ENCODE data around the gene AMER3. TPM values are rescaled to one million over a fixed set of nuclear protein-coding genes. Genes with fewer than 3 reads are reported as not detected.

AMER3 gene
- total RNA-seq, 2 experiments from 2014 or later = not detected

- Histone ChIP-seq H3K27ac (ENCODE audit: low read depth in 1 of 2, low read length in 2 of 2) (no peak overlapping the region), H3K9me3 (ENCODE audit: control insufficient read depth in 1 of 2, insufficient read depth in 1 of 2, low read length in 2 of 2) (peaks cover 0 to 4% of the 10 kb centered on the region in 2 experiments), H3K36me3 (ENCODE audit: insufficient read depth, low read length) (no peaks in the 10 kb centered on the region), H3K4me3 (ENCODE audit: low read length) (no peak overlapping the region), H3K27me3 (ENCODE audit: control insufficient read depth in 1 of 2, insufficient read depth in 2 of 2, low read length in 2 of 2) (peaks cover 9% of the 10 kb centered on the region in 2 experiments), H3K4me1 (ENCODE audit: insufficient read depth, low read length) (no peaks in the 10 kb centered on the region)
- Mint-ChIP-seq H3K9me3 (no peaks in the 10 kb centered on the region), H3K4me1 (ENCODE audit: low read depth) (no peaks in the 10 kb centered on the region), H3K4me3 (no peak overlapping the region), H3K27ac (no peak overlapping the region), H3K27me3 (peaks cover 42% of the 10 kb centered on the region), H3K36me3 (ENCODE audit: low read depth) (no peaks in the 10 kb centered on the region)
- intact Hi-C loops (cut with DNase I, micrococcal nuclease) = no loop called here
- ATAC-seq (ENCODE audit: poor library complexity) (no peak), DNase-seq (no peak)
- POLR2A ChIA-PET = no interaction called here
- CTCF ChIA-PET = no interaction called here
- no peak for TF ChIP-seq CTCF (IDR thresholded peaks at IDR 0.05)
Measured at GRCh38 chr2:130749641-130750040, 5.7 kb upstream of the AMER3 start.

DNA sequence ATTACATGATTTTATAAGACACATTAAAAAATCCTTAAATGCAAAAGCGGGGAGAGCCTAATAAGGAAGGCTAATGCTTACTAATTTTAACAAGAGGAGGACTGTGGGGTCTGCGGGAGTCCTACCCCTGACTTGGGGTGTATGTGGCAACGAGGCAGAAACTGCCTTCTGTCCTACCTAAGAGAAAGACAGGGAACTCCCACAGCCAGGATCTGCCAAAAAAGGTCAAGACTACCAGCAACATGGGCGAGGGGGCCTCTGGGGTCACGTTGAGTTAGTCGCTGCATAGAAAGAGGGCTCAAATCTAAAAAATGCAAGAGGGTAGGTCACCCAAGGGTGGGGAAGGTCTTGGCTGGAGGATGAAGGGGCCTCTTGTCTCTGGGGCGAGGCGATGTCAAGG lies 529 bp upstream of the AMER3 start:
- Mint-ChIP-seq H3K9me3 (no peaks in the 10 kb centered on the region), H3K36me3 (ENCODE audit: low read depth) (no peaks in the 10 kb centered on the region), H3K4me3 (no peak overlapping the region), H3K27ac (no peak overlapping the region), H3K4me1 (ENCODE audit: low read depth) (no peaks in the 10 kb centered on the region), H3K27me3 (peaks cover 59% of the 10 kb centered on the region)
- DNase-seq = no peak
- Histone ChIP-seq H3K4me3 (ENCODE audit: low read length) (no peak overlapping the region), H3K9me3 (ENCODE audit: control insufficient read depth in 1 of 2, insufficient read depth in 1 of 2, low read length in 2 of 2) (peaks cover 0 to 10% of the 10 kb centered on the region in 2 experiments), H3K36me3 (ENCODE audit: insufficient read depth, low read length) (no peaks in the 10 kb centered on the region), H3K27ac (ENCODE audit: low read depth in 1 of 2, low read length in 2 of 2) (no peak overlapping the region), H3K27me3 (ENCODE audit: control insufficient read depth in 1 of 2, insufficient read depth in 2 of 2, low read length in 2 of 2) (peaks cover 30 to 38% of the 10 kb centered on the region in 2 experiments), H3K4me1 (ENCODE audit: insufficient read depth, low read length) (peaks cover 9% of the 10 kb centered on the region)
- ChIA-PET CTCF (no interaction called here), POLR2A (no interaction called here)
- no peak for TF ChIP-seq CTCF (IDR thresholded peaks at IDR 0.05)
- intact Hi-C loops (cut with DNase I, micrococcal nuclease) = no loop called here
- ATAC-seq (ENCODE audit: poor library complexity) = no peak

DNA sequence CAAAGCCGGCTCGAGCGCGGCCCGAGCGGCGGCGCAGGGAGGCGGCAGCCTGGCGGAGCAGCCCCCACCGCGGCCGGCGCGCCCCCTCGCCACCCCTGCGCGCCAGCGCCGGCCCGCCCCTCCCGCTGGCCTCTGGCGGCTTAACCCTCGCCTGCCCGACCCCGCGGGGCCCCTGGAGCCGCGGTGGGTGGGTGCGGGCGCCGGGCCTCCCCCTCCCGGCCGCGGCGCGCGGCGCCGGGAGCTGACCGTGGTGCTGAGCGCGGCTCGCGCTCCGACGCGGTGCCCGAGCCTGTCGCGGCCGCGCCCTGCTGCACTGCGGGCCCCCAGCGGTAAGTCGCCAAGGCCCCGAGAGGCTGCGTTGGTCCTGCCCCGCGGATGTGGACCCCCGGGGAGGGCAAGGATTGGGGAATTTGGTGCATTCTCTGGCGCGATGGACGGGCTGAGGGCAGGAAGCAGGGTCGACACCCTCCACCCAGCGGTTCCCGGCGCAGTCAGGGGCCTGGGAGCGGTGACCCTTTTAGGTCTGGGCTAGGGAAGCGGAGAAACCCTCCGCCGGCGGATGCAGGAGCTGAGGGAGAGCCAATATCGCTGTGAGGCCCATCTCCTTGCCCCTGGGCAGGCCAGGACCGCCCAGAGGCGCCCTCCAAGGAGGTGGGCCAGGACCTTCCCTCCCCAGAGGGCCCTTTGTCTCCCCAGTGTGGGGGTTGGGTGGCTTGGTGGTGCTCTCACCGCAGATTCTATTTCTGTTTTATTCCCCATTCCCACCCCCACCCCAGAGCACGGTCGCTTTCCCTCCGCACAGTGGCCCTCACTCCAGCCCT lies 923 bp downstream of the AMER3 start:
- Histone ChIP-seq H3K27ac (ENCODE audit: low read depth in 1 of 2, low read length in 2 of 2) (no peak overlapping the region), H3K9me3 (ENCODE audit: control insufficient read depth in 1 of 2, insufficient read depth in 1 of 2, low read length in 2 of 2) (peaks cover 0 to 10% of the 10 kb centered on the region in 2 experiments), H3K4me3 (ENCODE audit: low read length) (no peak overlapping the region), H3K36me3 (ENCODE audit: insufficient read depth, low read length) (no peaks in the 10 kb centered on the region), H3K27me3 (ENCODE audit: control insufficient read depth in 1 of 2, insufficient read depth in 2 of 2, low read length in 2 of 2) (peaks cover 32 to 38% of the 10 kb centered on the region in 2 experiments), H3K4me1 (ENCODE audit: insufficient read depth, low read length) (peaks cover 9% of the 10 kb centered on the region)
- no peaks in the 10 kb centered on the region for H3K4me1 Mint-ChIP-seq (ENCODE audit: low read depth)
- H3K27me3 Mint-ChIP-seq = peaks cover 68% of the 10 kb centered on the region
- H3K4me3 Mint-ChIP-seq = peak overlapping the region; percentile 34
- TF ChIP-seq CTCF (IDR thresholded peaks at IDR 0.05) = no peak
- H3K27ac Mint-ChIP-seq = no peak overlapping the region
- CTCF ChIA-PET = no interaction called here
- H3K36me3 Mint-ChIP-seq (ENCODE audit: low read depth) = no peaks in the 10 kb centered on the region
- ATAC-seq (ENCODE audit: poor library complexity) (peak; percentile 41), DNase-seq (peak in 4 of 14 experiments; percentile 6 to 46 (median 26))
- intact Hi-C loops (cut with DNase I, micrococcal nuclease) = no loop called here
- POLR2A ChIA-PET = no interaction called here
- no peaks in the 10 kb centered on the region for H3K9me3 Mint-ChIP-seq

Data from CD4-positive, alpha-beta T cell (primary cell).